A673 (cell line): ENCODE measurements around the gene GSG1L. TPM values are rescaled to one million over a fixed set of nuclear protein-coding genes. Genes with fewer than 3 reads are reported as not detected.

ENCODE experiments used
- BruUV-seq: library from RNA; stranded (reverse); fragments of 400-500 nt; replicated peaks from 2 replicates; lab custom pipeline; 2021; lab: Mats Ljungman, UMichigan
- CTCF ChIA-PET: fragments of 300-600 bp; sonication (Branson Sonifier 250); formaldehyde crosslinking; loops from one replicate; lab custom pipeline; 2022; ENCODE audit warnings: antibody characterized with exemption; lab: Charles Lee
- POLR2A ChIA-PET: fragments of 300-600 bp; sonication (Branson Sonifier 250); formaldehyde crosslinking; loops from one replicate; lab custom pipeline; 2022; ENCODE audit warnings: antibody characterized with exemption; ENCODE audit not compliant: low non-redundant PET; lab: Charles Lee
- DNase-seq: peaks from one replicate; pipeline ENCODE4 v3.0.0-alpha.2; 2015; ENCODE audit warnings: low spot score
- H3K27ac ChIP-seq: fragments of 200-600 bp; sonication (generic); 2 replicates; pipeline ENCODE4 v1.5.1; 2016; ENCODE audit warnings: mixed run types, low read depth, mild to moderate bottlenecking, mixed read lengths, antibody characterized with exemption, low read length; ENCODE audit not compliant: poor library complexity, severe bottlenecking
- H3K27me3 ChIP-seq: fragments of 200-600 bp; sonication (generic); replicated peaks from 2 replicates; pipeline ENCODE4 v1.6.1; 2017; ENCODE audit warnings: mixed run types, low read depth, mild to moderate bottlenecking, mixed read lengths, antibody characterized with exemption, low read length; ENCODE audit not compliant: insufficient read depth, poor library complexity
- H3K36me3 ChIP-seq: fragments of 200-600 bp; sonication (generic); 2 replicates; pipeline ENCODE4 v1.6.1; 2016; ENCODE audit warnings: mixed run types, mild to moderate bottlenecking, mixed read lengths, antibody characterized with exemption, low read length; ENCODE audit not compliant: insufficient read depth, poor library complexity, severe bottlenecking
- H3K4me1 ChIP-seq: fragments of 200-600 bp; sonication (generic); 2 replicates; pipeline ENCODE4 v1.6.1; 2017; ENCODE audit warnings: mixed run types, mild to moderate bottlenecking, mixed read lengths, antibody characterized with exemption, low read length; ENCODE audit not compliant: insufficient read depth, poor library complexity, severe bottlenecking
- H3K4me3 ChIP-seq: fragments of 200-600 bp; sonication (generic); 2 replicates; pipeline ENCODE4 v1.5.1; 2016; ENCODE audit warnings: low read depth, mixed run types, mild to moderate bottlenecking, mixed read lengths, low read length; ENCODE audit not compliant: poor library complexity, severe bottlenecking
- H3K9me3 ChIP-seq: fragments of 200-600 bp; sonication (generic); 2 replicates; pipeline ENCODE4 v1.6.1; 2016; ENCODE audit warnings: mixed run types, low read depth, mild to moderate bottlenecking, mixed read lengths, antibody characterized with exemption, low read length; ENCODE audit not compliant: poor library complexity, severe bottlenecking
- EZH2 ChIP-seq: fragments of 200-600 bp; sonication (generic); IDR thresholded peaks from 2 replicates; pipeline ENCODE4 v1.6.1; 2017; ENCODE audit warnings: borderline replicate concordance, low read depth, mild to moderate bottlenecking, mixed read lengths, antibody characterized with exemption, low read length; ENCODE audit not compliant: poor library complexity, severe bottlenecking
- intact Hi-C: fragments of 100-400 bp; cut with micrococcal nuclease; formaldehyde crosslinking; loops from one replicate; pipeline ENCODE4 v1.10.0; 2022; ENCODE audit not compliant: unreplicated experiment
- total RNA-seq: library from RNA; stranded (reverse); gene quantifications from 2 replicates; pipeline ENCODE4 v1.2.3, GENCODE V29; 2021
- TF ChIP-seq, protein P1 (sequence below): fragments of 300-800, 200-600 bp; sonication (generic); conservative IDR thresholded peaks from 2 replicates; pipeline ENCODE4 v1.5.1; 2017; ENCODE audit warnings: low read depth, mild to moderate bottlenecking, antibody characterized with exemption, low read length, moderate library complexity, mixed read lengths

Gene GSG1L
- total RNA-seq, 1 experiment from 2014 or later = not detected

DNA sequence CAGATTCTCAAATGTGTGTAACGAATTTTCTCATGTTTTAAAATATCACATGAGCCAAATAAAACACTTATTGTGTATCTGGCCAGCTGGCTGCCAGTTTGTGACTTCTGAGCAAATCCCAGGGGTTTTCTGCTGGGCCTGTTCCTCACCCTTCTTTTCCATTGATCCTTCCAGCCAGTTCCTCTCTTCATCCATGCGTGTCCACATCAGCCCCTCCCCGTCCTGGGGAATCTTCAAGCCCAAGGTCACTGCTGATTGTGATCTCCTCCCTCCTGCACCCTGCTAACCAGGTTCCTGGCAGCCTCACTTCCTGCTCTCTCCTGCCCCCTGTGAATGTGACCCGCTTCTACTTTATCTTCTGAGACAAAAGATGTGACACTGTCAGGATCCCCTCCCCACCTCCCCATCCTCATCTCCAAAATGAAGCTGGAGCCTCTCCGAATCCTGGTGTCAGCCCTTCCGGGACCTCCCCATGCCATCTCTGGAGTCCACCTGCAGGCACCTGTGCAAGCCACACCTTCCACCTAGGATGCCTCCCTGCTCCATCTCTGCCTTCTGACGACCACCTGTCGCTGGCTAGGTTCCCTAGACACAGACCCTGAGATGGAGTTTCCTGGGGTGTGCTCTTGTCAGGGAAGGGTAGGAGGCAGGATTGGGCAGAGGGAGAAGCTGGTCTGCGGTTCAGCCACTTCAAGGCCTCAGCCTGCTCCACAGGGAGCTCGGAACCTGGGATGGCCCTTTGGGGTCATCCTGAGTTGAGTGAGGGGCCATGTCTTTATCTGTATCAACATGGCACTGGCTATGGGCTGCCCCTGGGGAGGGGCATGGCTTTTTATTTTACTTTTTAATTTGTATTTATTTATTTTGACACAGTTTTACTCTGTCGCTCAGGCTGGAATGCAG is 308.5 kb downstream of the GSG1L start:
- no peaks in the 10 kb centered on the region for H3K4me1 ChIP-seq
- H3K27me3 ChIP-seq = no peaks in the 10 kb centered on the region
- H3K27ac ChIP-seq = no peak overlapping the region
- H3K4me3 ChIP-seq = no peak overlapping the region
- POLR2A ChIA-PET = no interaction called here
- CTCF ChIA-PET = no interaction called here
- no TSS peak for BruUV-seq
- H3K9me3 ChIP-seq = no peaks in the 10 kb centered on the region
- no peaks in the 10 kb centered on the region for H3K36me3 ChIP-seq
- intact Hi-C loops = no loop called here
- no peak for DNase-seq
- no peak for TF ChIP-seq EZH2
- TF ChIP-seq, protein P1, sequence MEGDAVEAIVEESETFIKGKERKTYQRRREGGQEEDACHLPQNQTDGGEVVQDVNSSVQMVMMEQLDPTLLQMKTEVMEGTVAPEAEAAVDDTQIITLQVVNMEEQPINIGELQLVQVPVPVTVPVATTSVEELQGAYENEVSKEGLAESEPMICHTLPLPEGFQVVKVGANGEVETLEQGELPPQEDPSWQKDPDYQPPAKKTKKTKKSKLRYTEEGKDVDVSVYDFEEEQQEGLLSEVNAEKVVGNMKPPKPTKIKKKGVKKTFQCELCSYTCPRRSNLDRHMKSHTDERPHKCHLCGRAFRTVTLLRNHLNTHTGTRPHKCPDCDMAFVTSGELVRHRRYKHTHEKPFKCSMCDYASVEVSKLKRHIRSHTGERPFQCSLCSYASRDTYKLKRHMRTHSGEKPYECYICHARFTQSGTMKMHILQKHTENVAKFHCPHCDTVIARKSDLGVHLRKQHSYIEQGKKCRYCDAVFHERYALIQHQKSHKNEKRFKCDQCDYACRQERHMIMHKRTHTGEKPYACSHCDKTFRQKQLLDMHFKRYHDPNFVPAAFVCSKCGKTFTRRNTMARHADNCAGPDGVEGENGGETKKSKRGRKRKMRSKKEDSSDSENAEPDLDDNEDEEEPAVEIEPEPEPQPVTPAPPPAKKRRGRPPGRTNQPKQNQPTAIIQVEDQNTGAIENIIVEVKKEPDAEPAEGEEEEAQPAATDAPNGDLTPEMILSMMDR = no peak

DNA sequence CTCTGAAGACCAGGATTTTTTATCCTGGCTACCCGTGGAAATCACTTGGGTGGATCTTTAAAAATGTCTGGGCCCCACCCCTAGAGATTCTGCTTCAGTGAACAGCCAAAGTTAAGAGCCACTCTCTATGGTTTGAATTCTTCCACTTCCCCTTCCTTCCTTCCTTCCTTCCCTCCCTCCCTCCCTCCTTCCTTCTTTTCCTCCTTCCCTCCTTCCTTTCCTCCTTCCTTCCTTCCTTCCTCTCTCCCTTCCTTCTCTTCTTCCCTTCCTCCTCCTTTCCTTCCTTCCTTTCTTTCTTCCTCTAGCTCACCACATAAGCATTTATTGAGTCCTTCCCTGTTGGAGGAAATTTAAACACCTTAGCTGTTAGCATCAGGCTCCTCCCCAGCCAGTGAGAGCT is 310.0 kb downstream of the GSG1L start:
- ChIA-PET POLR2A (no interaction called here), CTCF (no interaction called here)
- BruUV-seq = no TSS peak
- Histone ChIP-seq H3K27ac (no peak overlapping the region), H3K27me3 (no peaks in the 10 kb centered on the region), H3K4me1 (no peaks in the 10 kb centered on the region), H3K36me3 (no peaks in the 10 kb centered on the region), H3K4me3 (no peak overlapping the region), H3K9me3 (no peaks in the 10 kb centered on the region)
- intact Hi-C loops = no loop called here
- no peak for DNase-seq
- TF ChIP-seq, protein P1 = no peak
- no peak for TF ChIP-seq EZH2

DNA sequence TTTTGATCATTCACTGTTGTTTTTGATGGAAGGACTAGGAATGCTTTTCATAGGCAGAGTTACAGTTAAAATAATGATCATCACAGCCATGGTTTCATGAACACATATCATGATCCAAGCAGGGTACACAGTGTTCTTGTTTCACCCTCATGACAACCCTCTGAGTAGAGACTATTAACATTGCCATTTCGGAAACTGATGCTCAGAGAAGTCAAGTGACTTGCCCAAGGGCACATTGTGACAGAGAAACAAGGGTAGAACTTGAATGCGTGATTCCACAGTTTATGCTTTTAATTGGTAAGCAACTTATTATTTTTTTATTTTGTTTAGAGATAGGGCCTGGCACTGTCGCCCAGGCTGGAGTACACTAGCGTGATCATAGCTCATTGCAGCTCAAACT is 311.3 kb downstream of the GSG1L start:
- ChIA-PET POLR2A (no interaction called here), CTCF (no interaction called here)
- DNase-seq = no peak
- Histone ChIP-seq H3K9me3 (no peaks in the 10 kb centered on the region), H3K36me3 (no peaks in the 10 kb centered on the region), H3K4me3 (no peak overlapping the region), H3K27me3 (no peaks in the 10 kb centered on the region), H3K4me1 (no peaks in the 10 kb centered on the region), H3K27ac (no peak overlapping the region)
- no TSS peak for BruUV-seq
- intact Hi-C loops = no loop called here
- no peak for TF ChIP-seq EZH2
- TF ChIP-seq, protein P1 = no peak
